ENCODE data around the gene TMEM225B.
"Not testable (repeated sequence)": the region's sequence is repeated elsewhere in the genome, so short reads cannot be mapped to it uniquely, and the experiment has no call there.

TMEM225B gene

GRCh38 chr7:99562114-99562784 is 35.8 kb upstream of the TMEM225B start:
- H3K36me3 ChIP-seq (replicated peaks) = peaks cover 62% of the 10 kb centered on the region
- peaks cover 4% of the 10 kb centered on the region for H3K4me1 ChIP-seq
- H3K4me3 ChIP-seq = no peak overlapping the region
- no peaks in the 10 kb centered on the region for H3K9me3 ChIP-seq
- DNase-seq (ENCODE audit: low spot score in 2 of 2) = no peak
- in situ Hi-C loops (cut with MboI; ENCODE audit: low sequenced_read_pairs) = no loop called here
- H3K27me3 ChIP-seq (ENCODE audit: low read depth) = no peaks in the 10 kb centered on the region

DNA sequence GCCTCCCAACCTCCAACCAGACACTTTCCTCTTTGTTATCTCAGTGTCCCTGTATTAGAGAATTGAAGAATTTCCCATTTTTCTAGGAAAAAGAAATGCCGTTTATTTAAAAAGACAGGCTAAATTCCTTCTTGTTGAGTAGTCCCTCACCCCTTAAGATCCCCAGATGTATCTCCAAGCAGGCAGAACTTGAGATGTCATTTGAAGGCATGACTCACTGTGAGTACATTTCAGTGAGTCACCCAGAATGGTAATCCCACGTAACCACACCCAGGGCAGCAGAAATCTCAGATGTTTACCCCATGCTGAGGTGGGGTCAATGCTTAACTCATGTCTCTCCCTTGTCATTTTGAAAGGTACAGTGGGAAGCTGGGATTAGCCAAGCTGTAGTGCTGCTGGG is 35.2 kb upstream of the TMEM225B start:
- no peak for DNase-seq (ENCODE audit: low spot score in 2 of 2)
- Histone ChIP-seq H3K36me3 (replicated peaks) (peaks cover 65% of the 10 kb centered on the region), H3K4me3 (no peak overlapping the region), H3K27me3 (ENCODE audit: low read depth) (no peaks in the 10 kb centered on the region), H3K4me1 (no peaks in the 10 kb centered on the region), H3K9me3 (no peaks in the 10 kb centered on the region)
- in situ Hi-C loops (cut with MboI; ENCODE audit: low sequenced_read_pairs) = no loop called here

- in situ Hi-C loops (cut with MboI; ENCODE audit: low sequenced_read_pairs) = no loop called here
- Histone ChIP-seq H3K27me3 (ENCODE audit: low read depth) (no peaks in the 10 kb centered on the region), H3K4me1 (no peaks in the 10 kb centered on the region), H3K36me3 (replicated peaks) (peaks cover 67% of the 10 kb centered on the region), H3K4me3 (no peak overlapping the region), H3K9me3 (no peaks in the 10 kb centered on the region)
- no peak for DNase-seq (ENCODE audit: low spot score in 2 of 2)
Measured at GRCh38 chr7:99563650-99564049, 34.4 kb upstream of the TMEM225B start.

DNA sequence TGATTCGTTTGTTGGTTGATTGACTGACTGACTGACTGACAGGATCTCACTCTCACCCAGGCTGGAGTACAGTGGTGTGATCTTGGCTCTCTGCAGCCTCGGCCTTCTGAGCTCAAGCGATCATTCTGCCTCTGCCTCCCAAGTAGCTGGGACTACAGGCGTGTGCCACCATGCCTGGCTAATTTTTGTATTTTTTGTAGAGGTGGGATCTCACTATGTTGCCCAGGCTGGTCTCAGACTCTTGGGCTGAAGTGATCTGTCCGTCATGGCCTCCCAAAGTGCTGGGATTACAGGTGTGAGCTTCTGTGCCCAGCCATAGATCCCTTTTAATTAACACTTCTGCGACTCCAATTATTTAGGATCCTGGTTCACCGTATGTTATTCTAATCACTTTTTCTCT is 29.3 kb upstream of the TMEM225B start:
- H3K27me3 ChIP-seq (ENCODE audit: low read depth); H3K4me3 ChIP-seq; H3K4me1 ChIP-seq; H3K9me3 ChIP-seq; in situ Hi-C loops (cut with MboI; ENCODE audit: low sequenced_read_pairs); DNase-seq (ENCODE audit: low spot score in 2 of 2): not testable (repeated sequence)
- H3K36me3 ChIP-seq (replicated peaks) = peaks cover 73% of the 10 kb centered on the region

GRCh38 chr7:99571768-99572167 is 26.3 kb upstream of the TMEM225B start:
- H3K9me3 ChIP-seq = peaks cover 4% of the 10 kb centered on the region; the same call in 1 of the 2 replicates
- in situ Hi-C loops (cut with MboI; ENCODE audit: low sequenced_read_pairs) = no loop called here
- peaks cover 56% of the 10 kb centered on the region for H3K36me3 ChIP-seq (replicated peaks)
- peaks cover 2% of the 10 kb centered on the region; the same call in 1 of the 2 replicates for H3K4me1 ChIP-seq
- DNase-seq (ENCODE audit: low spot score in 2 of 2) = no peak
- H3K27me3 ChIP-seq (ENCODE audit: low read depth) = no peaks in the 10 kb centered on the region
- no peak overlapping the region for H3K4me3 ChIP-seq

- H3K4me3 ChIP-seq = no peak overlapping the region
- H3K36me3 ChIP-seq (replicated peaks) = peaks cover 51% of the 10 kb centered on the region
- H3K4me1 ChIP-seq = peaks cover 2% of the 10 kb centered on the region; the same call in 1 of the 2 replicates
- H3K27me3 ChIP-seq (ENCODE audit: low read depth) = no peaks in the 10 kb centered on the region
- peaks cover 4% of the 10 kb centered on the region; the same call in 1 of the 2 replicates for H3K9me3 ChIP-seq
- in situ Hi-C loops (cut with MboI; ENCODE audit: low sequenced_read_pairs) = no loop called here
- DNase-seq (ENCODE audit: low spot score in 2 of 2) = no peak
Measured at GRCh38 chr7:99573257-99573656, 24.8 kb upstream of the TMEM225B start.

DNA sequence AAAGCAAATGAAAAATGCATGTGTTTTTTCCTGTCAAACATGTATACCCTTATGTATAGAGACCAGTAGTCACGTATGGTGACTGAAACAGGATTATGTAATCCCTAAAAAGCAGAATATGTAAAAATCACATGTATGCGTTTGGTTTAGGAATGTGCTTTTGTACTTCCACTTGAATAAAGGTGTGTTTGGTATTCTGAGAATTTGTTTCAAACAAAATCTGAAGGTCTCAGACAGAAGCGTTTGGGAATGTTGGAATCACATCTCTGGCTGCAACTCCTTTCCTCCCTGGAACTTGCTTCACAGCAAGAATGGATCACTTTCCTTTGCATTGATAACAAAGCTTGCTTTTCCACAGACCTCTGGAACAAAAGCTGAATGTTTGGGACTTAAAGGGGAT is 21.8 kb upstream of the TMEM225B start:
- no peak overlapping the region for H3K4me3 ChIP-seq
- in situ Hi-C loops (cut with MboI; ENCODE audit: low sequenced_read_pairs) = no loop called here
- H3K36me3 ChIP-seq (replicated peaks) = peaks cover 31% of the 10 kb centered on the region
- H3K4me1 ChIP-seq = 0 out of 2 replicates have a peak, but pooled peaks cover 2% of the 10 kb centered on the region
- no peak for DNase-seq (ENCODE audit: low spot score in 2 of 2)
- H3K9me3 ChIP-seq = peaks cover 4% of the 10 kb centered on the region; the same call in 1 of the 2 replicates
- no peaks in the 10 kb centered on the region for H3K27me3 ChIP-seq (ENCODE audit: low read depth)

- H3K4me1 ChIP-seq = 0 out of 2 replicates have a peak, but pooled peaks cover 2% of the 10 kb centered on the region
- peaks cover 8% of the 10 kb centered on the region for H3K36me3 ChIP-seq (replicated peaks)
- H3K9me3 ChIP-seq = peaks cover 4% of the 10 kb centered on the region; the same call in 1 of the 2 replicates
- no peak overlapping the region for H3K4me3 ChIP-seq
- DNase-seq (ENCODE audit: low spot score in 2 of 2) = no peak
- H3K27me3 ChIP-seq (ENCODE audit: low read depth) = no peaks in the 10 kb centered on the region
- in situ Hi-C loops (cut with MboI; ENCODE audit: low sequenced_read_pairs) = no loop called here
Measured at GRCh38 chr7:99579281-99579955, 18.6 kb upstream of the TMEM225B start.

DNA sequence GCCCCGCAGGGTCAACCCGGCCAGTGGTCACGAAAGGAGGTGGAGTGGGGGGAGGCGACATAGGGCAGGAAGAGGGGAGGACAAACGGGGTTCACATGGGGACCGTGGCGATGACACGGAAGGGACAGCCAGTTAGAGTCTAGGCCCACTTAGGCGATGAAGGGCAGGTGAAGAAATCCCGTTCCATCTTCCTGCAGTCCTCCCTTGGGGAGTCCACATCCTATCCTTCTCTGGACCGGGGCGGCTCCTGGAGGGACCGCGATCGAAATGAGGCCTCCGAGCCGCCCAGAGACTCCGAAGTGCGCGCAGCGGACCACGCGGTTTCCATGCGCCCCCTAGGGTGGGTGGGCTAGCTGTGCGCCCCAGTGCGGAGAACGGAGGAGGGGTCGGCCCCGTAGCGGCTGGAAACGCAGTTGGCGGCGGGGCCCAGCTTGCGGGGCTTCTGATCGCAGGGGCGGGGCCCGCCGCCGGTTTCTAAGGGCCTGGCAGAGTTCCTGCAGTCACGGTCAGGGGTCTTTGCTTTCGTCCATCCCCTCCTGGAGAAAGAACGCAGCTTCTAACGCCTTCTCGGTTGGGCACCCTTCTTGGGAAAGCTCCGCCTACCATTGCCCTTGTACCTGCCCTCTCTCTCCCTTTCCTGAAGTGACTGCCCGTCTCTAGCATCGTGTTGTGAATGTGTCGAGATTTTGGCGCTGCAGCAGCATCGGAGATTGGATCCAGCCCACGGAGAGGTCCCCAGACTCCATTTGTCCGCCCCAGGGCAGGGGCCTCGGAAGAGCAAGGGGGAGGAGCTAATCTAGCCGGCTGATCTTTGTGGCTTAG is 17.9 kb upstream of the TMEM225B start:
- no peaks in the 10 kb centered on the region for H3K27me3 ChIP-seq (ENCODE audit: low read depth)
- peaks cover 4% of the 10 kb centered on the region; the same call in 1 of the 2 replicates for H3K9me3 ChIP-seq
- in situ Hi-C loops (cut with MboI; ENCODE audit: low sequenced_read_pairs) = no loop called here
- DNase-seq (ENCODE audit: low spot score in 2 of 2) = no peak
- peaks cover 3% of the 10 kb centered on the region; the same call in 1 of the 2 replicates for H3K36me3 ChIP-seq (replicated peaks)
- H3K4me3 ChIP-seq = no peak overlapping the region
- H3K4me1 ChIP-seq = no peaks in the 10 kb centered on the region

GRCh38 chr7:99580778-99581332 is 17.2 kb upstream of the TMEM225B start:
- H3K9me3 ChIP-seq; DNase-seq (ENCODE audit: low spot score in 2 of 2); in situ Hi-C loops (cut with MboI; ENCODE audit: low sequenced_read_pairs); H3K4me3 ChIP-seq; H3K4me1 ChIP-seq; H3K27me3 ChIP-seq (ENCODE audit: low read depth); H3K36me3 ChIP-seq (replicated peaks): not testable (repeated sequence)

DNA sequence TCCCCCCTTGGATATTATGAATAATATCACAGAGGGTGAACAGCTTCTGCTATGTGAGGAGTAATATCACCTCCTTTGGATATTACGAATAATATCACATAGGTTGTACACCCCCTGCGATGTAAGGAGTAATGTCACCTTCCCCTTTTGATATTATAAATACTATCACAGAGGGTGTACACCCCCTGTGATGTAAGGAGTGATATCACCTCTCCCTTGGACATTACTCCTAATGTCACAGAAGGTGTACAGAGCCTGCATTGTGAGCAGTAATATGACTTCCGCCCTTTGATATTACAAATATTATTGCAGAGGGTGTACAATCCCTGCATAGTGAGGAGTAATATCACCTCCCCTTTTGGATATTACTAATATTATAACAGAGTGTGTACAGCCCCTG is 9.2 kb upstream of the TMEM225B start:
- Histone ChIP-seq H3K4me3 (no peak overlapping the region), H3K9me3 (no peaks in the 10 kb centered on the region), H3K36me3 (replicated peaks) (no peaks in the 10 kb centered on the region), H3K27me3 (ENCODE audit: low read depth) (no peaks in the 10 kb centered on the region), H3K4me1 (no peaks in the 10 kb centered on the region)
- in situ Hi-C loops (cut with MboI; ENCODE audit: low sequenced_read_pairs) = no loop called here
- no peak for DNase-seq (ENCODE audit: low spot score in 2 of 2)

- no peak for DNase-seq (ENCODE audit: low spot score in 2 of 2)
- in situ Hi-C loops (cut with MboI; ENCODE audit: low sequenced_read_pairs) = no loop called here
- Histone ChIP-seq H3K36me3 (replicated peaks) (no peaks in the 10 kb centered on the region), H3K27me3 (ENCODE audit: low read depth) (no peaks in the 10 kb centered on the region), H3K4me3 (no peak overlapping the region), H3K4me1 (no peaks in the 10 kb centered on the region), H3K9me3 (no peaks in the 10 kb centered on the region)
Measured at GRCh38 chr7:99594948-99595745, 2.9 kb upstream of the TMEM225B start.

DNA sequence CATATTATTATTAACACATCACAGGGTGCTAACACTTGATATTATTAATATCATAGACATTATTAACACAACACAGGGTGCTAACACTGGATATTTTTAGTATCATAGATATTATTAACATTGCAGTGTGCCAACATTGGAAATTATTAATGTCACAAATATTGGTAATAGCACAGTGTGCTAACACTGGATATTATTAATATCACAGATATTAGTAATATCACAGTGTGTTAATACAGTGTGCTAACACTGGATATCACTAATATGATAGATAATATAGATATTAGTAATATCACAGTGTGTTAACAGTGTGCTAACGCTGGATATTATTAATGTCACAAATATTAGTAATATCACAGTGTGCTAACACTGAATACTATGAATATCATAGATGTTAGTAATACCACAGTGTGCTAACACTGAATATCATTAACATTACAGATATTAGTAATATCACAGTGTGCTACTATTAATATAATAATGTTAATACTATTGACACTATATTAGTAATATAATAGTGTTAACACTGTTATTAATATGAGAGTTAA is 1.6 kb upstream of the TMEM225B start:
- in situ Hi-C loops (cut with MboI; ENCODE audit: low sequenced_read_pairs) = no loop called here
- Histone ChIP-seq H3K36me3 (replicated peaks) (no peaks in the 10 kb centered on the region), H3K9me3 (no peaks in the 10 kb centered on the region), H3K4me3 (no peak overlapping the region), H3K4me1 (no peaks in the 10 kb centered on the region), H3K27me3 (ENCODE audit: low read depth) (no peaks in the 10 kb centered on the region)
- DNase-seq (ENCODE audit: low spot score in 2 of 2) = no peak

Measured in HAP-1 (cell line).